Left colon (tissue), 2 donors: ENCODE measurements around the gene BARX1. TPM values are rescaled to one million over a fixed set of nuclear protein-coding genes. Genes with fewer than 3 reads are reported as not detected.

ENCODE experiments used
- ATAC-seq: fragments of 200-7000 bp; cut with Tn5 transposase; one replicate; pipeline ENCODE4 v1.9.1; 2020; ENCODE audit warnings: mild to moderate bottlenecking, moderate library complexity
- DNase-seq, 2 donors: peaks; one replicate each; pipeline ENCODE4 v3.0.0-alpha.2; 2020
- intact Hi-C, 2 donors: fragments of 100-400 bp; cut with DNase I in 1 of 2; cut with micrococcal nuclease in 1 of 2; formaldehyde crosslinking; loops; one replicate each; pipeline versions ENCODE4 v1.11.2 to v1.14.0; 2022; cut with DNase I, micrococcal nuclease
- total RNA-seq, 2 donors: library from RNA; stranded (reverse); fragmentation: NEBNext Ultra II Directional; extraction: Animal tissue kit (Norgen Biotek cat#: 25700); gene quantifications; one replicate each; pipeline ENCODE4 v1.2.1, GENCODE V29; 2021
- donor health status: DM: no; HTN: no; CAD: no.
- donor health status: DM: yes; HTN: yes; CAD: no.

The BARX1 gene
- total RNA-seq, 2 donors from 2014 or later, result 0.18 TPM; not detected in 1

- ATAC-seq, result no peak
- intact Hi-C loops, result no loop called here
- DNase-seq, result no peak
Observed at GRCh38 chr9:93906195-93906880, 48.8 kb downstream of the BARX1 start.

GRCh38 chr9:93905473-93906133 is 49.6 kb downstream of the BARX1 start:
- ATAC-seq (no peak), DNase-seq (no peak)
- intact Hi-C loops, result no loop called here

- no peak for DNase-seq
- intact Hi-C loops, result no loop called here
- ATAC-seq, result no peak
Observed at GRCh38 chr9:93904649-93905472, 50.3 kb downstream of the BARX1 start.

GRCh38 chr9:93903886-93904648 is 51.1 kb downstream of the BARX1 start:
- DNase-seq, result no peak
- intact Hi-C loops, result no loop called here
- no peak for ATAC-seq

- ATAC-seq, result no peak
- intact Hi-C loops, result no loop called here
- no peak for DNase-seq
Observed at GRCh38 chr9:93902780-93903655, 52.1 kb downstream of the BARX1 start.

GRCh38 chr9:93902051-93902779 is 52.9 kb downstream of the BARX1 start:
- ATAC-seq (no peak), DNase-seq (no peak)
- intact Hi-C loops, result no loop called here

Other genes starting within 250 kb of the BARX1 start
- gene PTPDC1, start 129.1 kb upstream of the BARX1 start, total RNA-seq, result 1 to 10 TPM; 6.5 to 6.6 TPM